CD4-positive, alpha-beta T cell (primary cell): ENCODE measurements around the gene COA5. TPM values are rescaled to one million over a fixed set of nuclear protein-coding genes. Genes with fewer than 3 reads are reported as not detected.

Experiments
- ATAC-seq: fragments of 200-7000 bp; cut with Tn5 transposase; one replicate; pipeline ENCODE4 v1.10.0; 2022; ENCODE audit warnings: mild to moderate bottlenecking; ENCODE audit not compliant: poor library complexity
- CTCF ChIA-PET: fragments of 350-600 bp; sonication (Branson Sonifier 250); formaldehyde crosslinking; loops from one replicate; lab custom pipeline; 2021; ENCODE audit warnings: antibody characterized with exemption, inconsistent platforms; lab: Charles Lee
- POLR2A ChIA-PET: fragments of 350-600 bp; sonication (Branson Sonifier 250); formaldehyde crosslinking; loops from one replicate; lab custom pipeline; 2021; ENCODE audit warnings: antibody characterized with exemption, inconsistent platforms; lab: Charles Lee
- DNase-seq, 14 experiments: peaks; one replicate each; pipeline ENCODE4 v3.0.0-alpha.2; 2013 to 2020; ENCODE audit warnings: mixed read lengths in 2 of 14
- H3K27ac ChIP-seq, 2 donors: one replicate each; pipeline versions ENCODE4 v1.5.1 to v1.7.0; 2013; ENCODE audit warnings: low read length in 2 of 2, low read depth in 1 of 2, mild to moderate bottlenecking in 1 of 2
- H3K27me3 ChIP-seq, 2 experiments: 1 replicate in 1 of 2; 2 replicates in 1 of 2; pipeline versions ENCODE4 v1.6.1 to v1.7.0; 2013; ENCODE audit warnings: low read length in 2 of 2, control low read depth in 1 of 2, mild to moderate bottlenecking in 1 of 2, moderate library complexity in 1 of 2; ENCODE audit not compliant: insufficient read depth in 2 of 2, control insufficient read depth in 1 of 2
- H3K36me3 ChIP-seq: one replicate; pipeline ENCODE4 v1.6.1; 2013; ENCODE audit warnings: low read length, control low read depth; ENCODE audit not compliant: insufficient read depth
- H3K4me1 ChIP-seq: one replicate; pipeline ENCODE4 v1.6.1; 2013; ENCODE audit warnings: low read length, control low read depth; ENCODE audit not compliant: insufficient read depth
- H3K4me3 ChIP-seq: one replicate; pipeline ENCODE4 v1.5.1; 2013; ENCODE audit warnings: mild to moderate bottlenecking, low read length, moderate library complexity
- H3K9me3 ChIP-seq, 2 experiments: 1 replicate in 1 of 2; 2 replicates in 1 of 2; pipeline versions ENCODE4 v1.6.1 to v1.7.0; 2013; ENCODE audit warnings: low read length in 2 of 2, mild to moderate bottlenecking in 2 of 2, control low read depth in 1 of 2, moderate library complexity in 1 of 2; ENCODE audit not compliant: control insufficient read depth in 1 of 2, insufficient read depth in 1 of 2
- H3K27ac Mint-ChIP-seq: one replicate; pipeline ENCODE4 v1.8.0; 2020; ENCODE audit warnings: mixed read lengths
- H3K27me3 Mint-ChIP-seq: one replicate; pipeline ENCODE4 v1.8.0; 2021; ENCODE audit warnings: mixed read lengths
- H3K36me3 Mint-ChIP-seq: one replicate; pipeline ENCODE4 v1.8.0; 2021; ENCODE audit warnings: low read depth, mixed read lengths
- H3K4me1 Mint-ChIP-seq: one replicate; pipeline ENCODE4 v1.8.0; 2021; ENCODE audit warnings: low read depth, mixed read lengths
- H3K4me3 Mint-ChIP-seq: one replicate; pipeline ENCODE4 v1.8.0; 2020; ENCODE audit warnings: mild to moderate bottlenecking, mixed read lengths
- H3K9me3 Mint-ChIP-seq: one replicate; pipeline ENCODE4 v1.8.0; 2020; ENCODE audit warnings: mixed read lengths
- intact Hi-C, 2 experiments: fragments of 100-400 bp; cut with DNase I in 1 of 2; cut with micrococcal nuclease in 1 of 2; formaldehyde crosslinking; loops; one replicate each; pipeline versions ENCODE4 v1.15.1 to v1.9.0; 2023 to 2025; cut with DNase I, micrococcal nuclease
- total RNA-seq, 174 experiments: library from RNA in 2 of 174; stranded (reverse) in 2 of 174; gene quantifications; one replicate each; pipeline ENCODE4 v1.2.3 and lab custom pipeline; 2021 to 2026
- TF ChIP-seq, protein P1 (sequence below): fragments of 200-600 bp; IDR thresholded peaks from one replicate; pipeline ENCODE4 v1.8.0; 2022; ENCODE audit warnings: antibody characterized with exemption, mild to moderate bottlenecking

COA5 gene
- total RNA-seq, 2 experiments from 2014 or later: 29.2 to 30.1 TPM

- intact Hi-C loops: no loop called here
- Histone ChIP-seq H3K4me3 (no peak overlapping the region), H3K27ac (no peak overlapping the region), H3K9me3 (no peaks in the 10 kb centered on the region), H3K4me1 (peaks cover 4% of the 10 kb centered on the region), H3K36me3 (peaks cover 95% of the 10 kb centered on the region), H3K27me3 (no peaks in the 10 kb centered on the region)
- Mint-ChIP-seq H3K9me3 (no peaks in the 10 kb centered on the region), H3K27ac (peak overlapping the region; percentile 15), H3K4me3 (no peak overlapping the region), H3K27me3 (no peaks in the 10 kb centered on the region), H3K4me1 (peaks cover 13% of the 10 kb centered on the region), H3K36me3 (peaks cover 84% of the 10 kb centered on the region)
- ATAC-seq (no peak), DNase-seq (no peak)
- TF ChIP-seq, protein P1, sequence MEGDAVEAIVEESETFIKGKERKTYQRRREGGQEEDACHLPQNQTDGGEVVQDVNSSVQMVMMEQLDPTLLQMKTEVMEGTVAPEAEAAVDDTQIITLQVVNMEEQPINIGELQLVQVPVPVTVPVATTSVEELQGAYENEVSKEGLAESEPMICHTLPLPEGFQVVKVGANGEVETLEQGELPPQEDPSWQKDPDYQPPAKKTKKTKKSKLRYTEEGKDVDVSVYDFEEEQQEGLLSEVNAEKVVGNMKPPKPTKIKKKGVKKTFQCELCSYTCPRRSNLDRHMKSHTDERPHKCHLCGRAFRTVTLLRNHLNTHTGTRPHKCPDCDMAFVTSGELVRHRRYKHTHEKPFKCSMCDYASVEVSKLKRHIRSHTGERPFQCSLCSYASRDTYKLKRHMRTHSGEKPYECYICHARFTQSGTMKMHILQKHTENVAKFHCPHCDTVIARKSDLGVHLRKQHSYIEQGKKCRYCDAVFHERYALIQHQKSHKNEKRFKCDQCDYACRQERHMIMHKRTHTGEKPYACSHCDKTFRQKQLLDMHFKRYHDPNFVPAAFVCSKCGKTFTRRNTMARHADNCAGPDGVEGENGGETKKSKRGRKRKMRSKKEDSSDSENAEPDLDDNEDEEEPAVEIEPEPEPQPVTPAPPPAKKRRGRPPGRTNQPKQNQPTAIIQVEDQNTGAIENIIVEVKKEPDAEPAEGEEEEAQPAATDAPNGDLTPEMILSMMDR: no peak
- ChIA-PET CTCF (no interaction called here), POLR2A (no interaction called here)
Observed at GRCh38 chr2:98563394-98563793, 44.9 kb downstream of the COA5 start.

DNA sequence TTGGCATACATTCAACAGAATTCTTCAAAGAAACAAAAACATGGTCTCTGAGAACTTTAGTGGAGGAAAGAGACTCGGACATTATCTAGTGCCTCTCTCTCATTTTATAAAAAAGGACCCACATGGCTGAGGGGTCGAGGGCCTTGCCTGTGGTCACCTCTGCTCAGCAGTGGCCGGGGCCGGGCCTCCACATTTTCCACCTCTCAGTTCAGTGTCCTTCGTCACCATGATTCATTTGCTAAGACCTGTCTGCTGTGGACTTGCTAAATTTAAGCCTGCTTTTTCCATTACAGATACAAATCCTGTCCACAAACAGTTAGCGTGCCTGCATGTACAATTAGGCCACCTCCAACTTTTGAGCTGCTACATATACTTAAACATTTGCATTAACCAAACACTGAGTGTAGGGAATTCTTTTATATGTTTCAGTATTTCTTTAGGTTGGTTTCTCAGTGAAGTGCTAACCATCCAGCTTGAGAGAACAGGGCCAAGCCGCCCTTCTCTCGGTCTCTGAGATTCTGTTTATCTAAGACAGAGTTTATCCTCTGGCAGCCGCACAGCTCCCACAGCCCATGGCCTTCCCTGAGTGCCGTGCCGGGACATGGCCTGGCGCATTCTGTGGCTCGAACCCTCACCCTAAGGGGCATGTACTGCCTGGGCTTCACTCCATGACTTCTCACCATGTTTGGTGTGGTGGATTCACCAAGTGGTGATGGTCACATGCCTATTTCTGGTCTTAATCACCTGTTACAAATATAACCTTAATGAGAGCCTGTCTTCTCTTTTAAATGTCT lies 46.2 kb downstream of the COA5 start:
- peaks cover 95% of the 10 kb centered on the region for H3K36me3 ChIP-seq
- Mint-ChIP-seq H3K27me3 (no peaks in the 10 kb centered on the region), H3K4me1 (peaks cover 21% of the 10 kb centered on the region), H3K36me3 (peaks cover 87% of the 10 kb centered on the region), H3K9me3 (no peaks in the 10 kb centered on the region), H3K27ac (no peak overlapping the region), H3K4me3 (no peak overlapping the region)
- no peak overlapping the region for H3K27ac ChIP-seq
- no peak for ATAC-seq
- ChIA-PET POLR2A (interaction anchor here (0.7 kb wide), 1 partner anchor 61 kb away, joined by 3 read pairs; no protein-coding TSS in a partner anchor), CTCF (interaction anchor here (0.5 to 0.9 kb wide), 2 partner anchors 183 to 588 kb away, joined by 3 to 4 read pairs; no protein-coding TSS in a partner anchor)
- H3K4me1 ChIP-seq: peaks cover 4% of the 10 kb centered on the region
- H3K27me3 ChIP-seq: no peaks in the 10 kb centered on the region
- intact Hi-C loops: no loop called here
- TF ChIP-seq, protein P1: no peak
- H3K4me3 ChIP-seq: no peak overlapping the region
- no peaks in the 10 kb centered on the region for H3K9me3 ChIP-seq
- no peak for DNase-seq

- Histone ChIP-seq H3K4me1 (peaks cover 10% of the 10 kb centered on the region), H3K4me3 (no peak overlapping the region), H3K27me3 (no peaks in the 10 kb centered on the region), H3K9me3 (no peaks in the 10 kb centered on the region), H3K27ac (no peak overlapping the region), H3K36me3 (peaks cover 95% of the 10 kb centered on the region)
- TF ChIP-seq, protein P1: no peak
- ATAC-seq: no peak
- DNase-seq: no peak
- CTCF ChIA-PET: no interaction called here
- no peak overlapping the region for H3K4me3 Mint-ChIP-seq
- H3K36me3 Mint-ChIP-seq: peaks cover 87% of the 10 kb centered on the region
- no peaks in the 10 kb centered on the region for H3K9me3 Mint-ChIP-seq
- intact Hi-C loops: no loop called here
- H3K27me3 Mint-ChIP-seq: no peaks in the 10 kb centered on the region
- POLR2A ChIA-PET: no interaction called here
- H3K27ac Mint-ChIP-seq: peak overlapping the region; percentile 83
- peaks cover 29% of the 10 kb centered on the region for H3K4me1 Mint-ChIP-seq
Observed at GRCh38 chr2:98561018-98561417, 47.3 kb downstream of the COA5 start.
